IPS-18a (cell line): ENCODE results near the gene PFKFB3.
"Not testable (repeated sequence)": the region's sequence is repeated elsewhere in the genome, so short reads cannot be mapped to it uniquely, and the experiment has no call there.

Source experiments
- H3K27ac ChIP-seq: one replicate; pipeline ENCODE4 v1.5.1; 2013; ENCODE audit warnings: low read length
- H3K27me3 ChIP-seq: one replicate; pipeline ENCODE4 v1.6.1; 2013; ENCODE audit warnings: mild to moderate bottlenecking, low read length; ENCODE audit not compliant: control insufficient read depth, insufficient read depth
- H3K36me3 ChIP-seq: one replicate; pipeline ENCODE4 v1.6.1; 2013; ENCODE audit warnings: low read depth, low read length; ENCODE audit not compliant: control insufficient read depth
- H3K4me1 ChIP-seq: one replicate; pipeline ENCODE4 v1.6.1; 2013; ENCODE audit warnings: low read depth, low read length; ENCODE audit not compliant: control insufficient read depth
- H3K4me3 ChIP-seq: one replicate; pipeline ENCODE4 v1.5.1; 2013; ENCODE audit warnings: low read length
- H3K9ac ChIP-seq: one replicate; pipeline ENCODE4 v1.6.1; 2013; ENCODE audit warnings: mild to moderate bottlenecking, low read length, moderate library complexity
- H3K9me3 ChIP-seq: one replicate; pipeline ENCODE4 v1.6.1; 2013; ENCODE audit warnings: low read depth, low read length; ENCODE audit not compliant: control insufficient read depth

The PFKFB3 gene

GRCh38 chr10:6232846-6233724, 30.4 kb downstream of the PFKFB3 start:
- no peaks in the 10 kb centered on the region for H3K9me3 ChIP-seq
- peaks cover 32% of the 10 kb centered on the region for H3K36me3 ChIP-seq
- H3K4me1 ChIP-seq, result no peaks in the 10 kb centered on the region
- H3K27ac ChIP-seq, result no peak overlapping the region
- no peaks in the 10 kb centered on the region for H3K27me3 ChIP-seq
- no peak overlapping the region for H3K4me3 ChIP-seq
- no peak overlapping the region for H3K9ac ChIP-seq

- no peak overlapping the region for H3K4me3 ChIP-seq
- no peak overlapping the region for H3K9ac ChIP-seq
- H3K27me3 ChIP-seq, result no peaks in the 10 kb centered on the region
- no peaks in the 10 kb centered on the region for H3K4me1 ChIP-seq
- peaks cover 31% of the 10 kb centered on the region for H3K36me3 ChIP-seq
- H3K27ac ChIP-seq, result no peak overlapping the region
- no peaks in the 10 kb centered on the region for H3K9me3 ChIP-seq
Observed at GRCh38 chr10:6233725-6234277, 31.1 kb downstream of the PFKFB3 start.

- no peaks in the 10 kb centered on the region for H3K9me3 ChIP-seq
- peaks cover 27% of the 10 kb centered on the region for H3K36me3 ChIP-seq
- no peaks in the 10 kb centered on the region for H3K4me1 ChIP-seq
- no peak overlapping the region for H3K4me3 ChIP-seq
- H3K27ac ChIP-seq, result no peak overlapping the region
- H3K27me3 ChIP-seq, result no peaks in the 10 kb centered on the region
- H3K9ac ChIP-seq, result no peak overlapping the region
Observed at GRCh38 chr10:6234371-6234770, 31.6 kb downstream of the PFKFB3 start.

GRCh38 chr10:6236349-6237198, 33.8 kb downstream of the PFKFB3 start:
- peaks cover 19% of the 10 kb centered on the region for H3K36me3 ChIP-seq

GRCh38 chr10:6237199-6237530, 34.4 kb downstream of the PFKFB3 start:
- no peak overlapping the region for H3K27ac ChIP-seq
- H3K9me3 ChIP-seq, result no peaks in the 10 kb centered on the region
- no peak overlapping the region for H3K9ac ChIP-seq
- no peaks in the 10 kb centered on the region for H3K27me3 ChIP-seq
- H3K36me3 ChIP-seq, result peaks cover 19% of the 10 kb centered on the region
- no peaks in the 10 kb centered on the region for H3K4me1 ChIP-seq
- H3K4me3 ChIP-seq, result no peak overlapping the region

More at GRCh38 chr10:6236349-6237198, 33.8 kb downstream of the PFKFB3 start:
- H3K27me3 ChIP-seq, result no peaks in the 10 kb centered on the region
- H3K27ac ChIP-seq, result no peak overlapping the region
- H3K4me3 ChIP-seq, result no peak overlapping the region
- no peaks in the 10 kb centered on the region for H3K9me3 ChIP-seq
- H3K4me1 ChIP-seq, result no peaks in the 10 kb centered on the region
- H3K9ac ChIP-seq, result no peak overlapping the region

GRCh38 chr10:6238587-6239212, 36.0 kb downstream of the PFKFB3 start:
- H3K9me3 ChIP-seq, result not testable (repeated sequence)

GRCh38 chr10:6239213-6239991, 36.7 kb downstream of the PFKFB3 start:
- Histone ChIP-seq H3K27me3 (no peaks in the 10 kb centered on the region), H3K27ac (no peak overlapping the region), H3K4me1 (no peaks in the 10 kb centered on the region), H3K4me3 (no peak overlapping the region), H3K9me3 (no peaks in the 10 kb centered on the region), H3K36me3 (peaks cover 2% of the 10 kb centered on the region), H3K9ac (no peak overlapping the region)

More at GRCh38 chr10:6238587-6239212, 36.0 kb downstream of the PFKFB3 start:
- H3K4me3 ChIP-seq, H3K4me1 ChIP-seq, H3K27me3 ChIP-seq, H3K27ac ChIP-seq, H3K9ac ChIP-seq, H3K36me3 ChIP-seq: not testable (repeated sequence)

DNA sequence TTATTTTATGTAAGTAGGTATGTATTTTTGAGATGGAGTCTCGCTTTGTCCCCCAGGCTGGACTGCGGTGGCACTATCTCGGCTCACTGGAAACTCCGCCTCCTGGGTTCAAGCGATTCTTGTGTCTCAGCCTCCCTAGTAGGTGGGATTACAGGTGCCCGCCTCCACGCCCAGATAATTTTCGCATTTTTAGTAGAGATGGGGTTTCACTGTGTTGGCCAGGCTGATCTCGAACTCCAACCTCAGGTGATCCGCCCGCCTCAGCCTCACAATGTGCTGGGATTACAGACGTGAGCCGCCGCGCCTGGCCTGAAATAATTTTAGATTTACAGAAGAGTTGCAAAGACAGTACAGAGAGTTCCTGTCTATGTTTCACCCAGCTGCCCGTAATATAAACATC, 37.5 kb downstream of the PFKFB3 start:
- H3K9ac ChIP-seq, result no peak overlapping the region
- H3K4me1 ChIP-seq, result no peaks in the 10 kb centered on the region
- no peak overlapping the region for H3K4me3 ChIP-seq
- H3K36me3 ChIP-seq, result no peaks in the 10 kb centered on the region
- H3K9me3 ChIP-seq, result no peaks in the 10 kb centered on the region
- H3K27me3 ChIP-seq, result no peaks in the 10 kb centered on the region
- H3K27ac ChIP-seq, result no peak overlapping the region

DNA sequence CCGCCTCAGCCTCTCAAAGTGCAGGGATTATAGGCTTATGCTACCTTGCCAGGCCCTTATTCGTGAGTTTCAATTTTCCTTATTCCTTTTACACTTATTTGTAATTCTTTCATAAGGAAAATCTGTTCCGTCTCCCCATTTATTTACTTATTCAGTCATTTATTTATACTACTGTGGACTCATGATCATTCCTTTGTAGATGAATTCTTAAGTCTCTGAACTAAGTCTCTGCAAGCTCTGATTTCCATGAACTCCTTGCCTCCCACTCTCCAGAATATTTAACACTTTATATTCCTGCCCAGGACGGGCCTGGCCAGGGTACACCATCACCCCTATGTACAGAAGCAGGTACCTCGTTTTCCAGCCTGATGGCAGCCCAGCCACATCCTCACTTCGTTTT, 39.4 kb downstream of the PFKFB3 start:
- no peaks in the 10 kb centered on the region for H3K9me3 ChIP-seq
- no peaks in the 10 kb centered on the region for H3K27me3 ChIP-seq
- H3K27ac ChIP-seq, result no peak overlapping the region
- no peak overlapping the region for H3K9ac ChIP-seq
- H3K4me1 ChIP-seq, result no peaks in the 10 kb centered on the region
- H3K36me3 ChIP-seq, result no peaks in the 10 kb centered on the region
- H3K4me3 ChIP-seq, result no peak overlapping the region

- H3K9ac ChIP-seq, result no peak overlapping the region
- no peak overlapping the region for H3K27ac ChIP-seq
- H3K36me3 ChIP-seq, result no peaks in the 10 kb centered on the region
- no peaks in the 10 kb centered on the region for H3K27me3 ChIP-seq
- H3K9me3 ChIP-seq, result no peaks in the 10 kb centered on the region
- no peak overlapping the region for H3K4me3 ChIP-seq
- H3K4me1 ChIP-seq, result no peaks in the 10 kb centered on the region
Observed at GRCh38 chr10:6244510-6244909, 41.8 kb downstream of the PFKFB3 start.
